ENCODE data around the gene CDC42BPB. TPM values are rescaled to one million over a fixed set of nuclear protein-coding genes. Genes with fewer than 3 reads are reported as not detected.

The CDC42BPB gene
- total RNA-seq, 1 experiment from 2014 or later, result 103 TPM

GRCh38 chr14:102908766-102909455 is 148.4 kb downstream of the CDC42BPB start:
- no peaks in the 10 kb centered on the region for H3K79me2 ChIP-seq (ENCODE audit: insufficient read depth, low read length)
- DNase-seq, result no peak
- H4K91ac ChIP-seq (ENCODE audit: insufficient read length, low read depth, low read length), result no peak overlapping the region
- H3K27ac ChIP-seq (ENCODE audit: insufficient read length, low read depth, low read length), result no peak overlapping the region
- Mint-ChIP-seq H3K27me3 (ENCODE audit: low read depth) (no peaks in the 10 kb centered on the region), H3K4me3 (no peak overlapping the region), H3K27ac (peak overlapping the region in 1 of 3 experiments; percentile 82; a peak in 1 of 7 replicates), H3K9me3 (peaks cover 16 to 17% of the 10 kb centered on the region in 2 experiments), H3K36me3 (ENCODE audit: insufficient read depth in 1 of 3, low read depth in 3 of 3) (peaks cover 22 to 32% (median 28%) of the 10 kb centered on the region in 3 experiments), H3K4me1 (no peaks in the 10 kb centered on the region; a peak in 1 of 4 replicates)
- no peak overlapping the region for H2BK5ac ChIP-seq (ENCODE audit: insufficient read length, low read length)
- no peak overlapping the region for H4K5ac ChIP-seq (ENCODE audit: insufficient read length, low read depth, low read length)
- H2AK5ac ChIP-seq (ENCODE audit: insufficient read length, low read length), result no peak overlapping the region
- H4K8ac ChIP-seq (replicated peaks; ENCODE audit: insufficient read length, low read depth, low read length), result no peak overlapping the region
- no peaks in the 10 kb centered on the region for H3K79me1 ChIP-seq (ENCODE audit: insufficient read depth, low read depth, low read length, poor library complexity, severe bottlenecking)
- no peak overlapping the region for H3K4ac ChIP-seq (ENCODE audit: low read depth, low read length)
- no peaks in the 10 kb centered on the region for H3K9me3 ChIP-seq (ENCODE audit: control insufficient read depth, low read depth, low read length)
- H4K20me1 ChIP-seq (ENCODE audit: control insufficient read depth, insufficient read depth, insufficient read length), result no peaks in the 10 kb centered on the region
- no peak overlapping the region for H3K56ac ChIP-seq (ENCODE audit: insufficient read length, low read depth, low read length)
- no peak overlapping the region for H2BK20ac ChIP-seq (ENCODE audit: low read depth, low read length, poor library complexity, severe bottlenecking)
- no peaks in the 10 kb centered on the region for H3K27me3 ChIP-seq (ENCODE audit: insufficient read depth, low read length)
- H2BK120ac ChIP-seq (ENCODE audit: low read depth, low read length, poor library complexity, severe bottlenecking), result no peak overlapping the region
- H3K4me2 ChIP-seq (ENCODE audit: insufficient read depth, insufficient read length, low read length), result no peak overlapping the region
- no peak overlapping the region for H3K23ac ChIP-seq (ENCODE audit: insufficient read length, low read depth, low read length)
- no peak overlapping the region for H3T11ph ChIP-seq (ENCODE audit: low read length)
- no peak overlapping the region for H2BK12ac ChIP-seq (ENCODE audit: insufficient read length, low read depth, low read length)
- H3K9ac ChIP-seq (ENCODE audit: extremely low read depth, insufficient read length, low read length), result no peak overlapping the region
- no CpG with 5 or more reads among the region's 29 CpGs for WGBS (ENCODE audit: extremely low coverage, insufficient read length, low lambda C conversion rate)
- no peak overlapping the region for H2AFZ ChIP-seq (ENCODE audit: low read length)
- no peak overlapping the region for H3K18ac ChIP-seq (ENCODE audit: insufficient read length, low read depth, low read length)
- no peaks in the 10 kb centered on the region for H3K4me1 ChIP-seq (ENCODE audit: insufficient read depth, low read length)
- H2BK15ac ChIP-seq (ENCODE audit: low read depth, low read length), result no peak overlapping the region
- TF ChIP-seq CTCF (conservative IDR thresholded peaks at IDR 0.05), result no peak
- no peak overlapping the region for H3K14ac ChIP-seq (ENCODE audit: insufficient read depth, low read length)
- no peaks in the 10 kb centered on the region for H3K23me2 ChIP-seq (ENCODE audit: insufficient read length, low read depth, low read length, poor library complexity, severe bottlenecking)

Data from H9 (cell line).